Upper lobe of left lung (tissue), 4 donors: ENCODE results near the gene LRP11.

Experiments used
- POLR2A ChIP-seq, 4 donors: fragments of 450-650 bp; IDR thresholded peaks; one replicate each; pipeline ENCODE4 v1.5.1; 2016 to 2017; ENCODE audit warnings: antibody characterized with exemption in 4 of 4, mild to moderate bottlenecking in 2 of 4
- POLR2AphosphoS5 ChIP-seq, 2 donors: sonication (generic); formaldehyde crosslinking; IDR thresholded peaks; one replicate each; pipeline ENCODE4 v1.5.1; 2017; ENCODE audit warnings: antibody characterized with exemption in 2 of 2

DNA sequence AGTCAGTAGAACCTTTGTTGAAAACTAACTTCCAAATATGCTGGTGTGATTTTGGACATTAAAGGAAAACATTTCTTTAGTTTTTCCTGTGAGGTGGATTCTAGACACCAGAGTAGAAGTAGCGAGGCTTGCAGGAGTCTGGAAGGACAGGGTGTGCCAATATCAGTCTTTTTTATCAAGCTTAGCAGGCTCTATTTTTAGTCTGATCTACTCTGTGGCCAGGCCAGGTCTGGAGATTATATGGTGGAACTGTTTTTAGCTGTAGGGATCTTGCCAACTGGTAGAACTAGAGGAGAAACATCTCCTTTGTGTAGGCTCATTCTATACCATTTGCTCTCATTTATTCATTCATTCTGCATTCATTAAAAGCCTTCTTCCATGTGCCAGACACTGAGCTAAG lies 42.7 kb downstream of the LRP11 start:
- TF ChIP-seq POLR2A (IDR thresholded peaks at IDR 0.05) (no peak), POLR2AphosphoS5 (IDR thresholded peaks at IDR 0.05) (no peak)
